Muscle layer of duodenum (tissue), 2 donors: Measurements from ENCODE around the gene OTULIN.

Experiments
- H3K27ac ChIP-seq: one replicate; pipeline ENCODE4 v1.7.0; 2013; ENCODE audit warnings: mild to moderate bottlenecking, low read length
- H3K27me3 ChIP-seq: one replicate; pipeline ENCODE4 v1.7.0; 2013; ENCODE audit warnings: low read depth, mild to moderate bottlenecking, control low read depth, low read length
- H3K36me3 ChIP-seq, 2 donors: one replicate each; pipeline ENCODE4 v1.7.0; 2013; ENCODE audit warnings: low read length in 2 of 2, control low read depth in 1 of 2, mild to moderate bottlenecking in 1 of 2; ENCODE audit not compliant: insufficient read depth in 2 of 2, control insufficient read depth in 1 of 2
- H3K4me1 ChIP-seq, 2 donors: one replicate each; pipeline ENCODE4 v1.7.0; 2013; ENCODE audit warnings: low read length in 2 of 2, mild to moderate bottlenecking in 2 of 2, control low read depth in 1 of 2, moderate library complexity in 1 of 2; ENCODE audit not compliant: insufficient read depth in 2 of 2, control insufficient read depth in 1 of 2
- H3K4me3 ChIP-seq, 2 donors: one replicate each; pipeline ENCODE4 v1.7.0; 2013; ENCODE audit warnings: low read length in 2 of 2, low read depth in 1 of 2, mild to moderate bottlenecking in 1 of 2
- H3K9me3 ChIP-seq, 2 donors: one replicate each; pipeline ENCODE4 v1.7.0; 2013; ENCODE audit warnings: low read length in 2 of 2, control low read depth in 1 of 2, mild to moderate bottlenecking in 1 of 2; ENCODE audit not compliant: control insufficient read depth in 1 of 2
- donor health status: healthy.

OTULIN gene

GRCh38 chr5:14669415-14669814 lies 4.9 kb downstream of the OTULIN start:
- H3K36me3 ChIP-seq: peaks cover 0 to 3% of the 10 kb centered on the region in 2 donors
- H3K9me3 ChIP-seq: no peaks in the 10 kb centered on the region
- H3K4me3 ChIP-seq: no peak overlapping the region
- no peak overlapping the region for H3K27ac ChIP-seq
- peaks cover 19 to 25% of the 10 kb centered on the region in 2 donors for H3K4me1 ChIP-seq
- H3K27me3 ChIP-seq: no peaks in the 10 kb centered on the region

GRCh38 chr5:14669975-14670374 lies 5.5 kb downstream of the OTULIN start:
- Histone ChIP-seq H3K36me3 (peaks cover 0 to 3% of the 10 kb centered on the region in 2 donors), H3K27me3 (no peaks in the 10 kb centered on the region), H3K4me3 (no peak overlapping the region), H3K4me1 (peaks cover 19 to 25% of the 10 kb centered on the region in 2 donors), H3K27ac (no peak overlapping the region), H3K9me3 (no peaks in the 10 kb centered on the region)

- Histone ChIP-seq H3K36me3 (peaks cover 0 to 3% of the 10 kb centered on the region in 2 donors), H3K4me1 (peaks cover 8 to 16% of the 10 kb centered on the region in 2 donors), H3K9me3 (no peaks in the 10 kb centered on the region), H3K4me3 (no peak overlapping the region), H3K27ac (no peak overlapping the region), H3K27me3 (no peaks in the 10 kb centered on the region)
Measured at GRCh38 chr5:14671414-14671813, 6.9 kb downstream of the OTULIN start.

DNA sequence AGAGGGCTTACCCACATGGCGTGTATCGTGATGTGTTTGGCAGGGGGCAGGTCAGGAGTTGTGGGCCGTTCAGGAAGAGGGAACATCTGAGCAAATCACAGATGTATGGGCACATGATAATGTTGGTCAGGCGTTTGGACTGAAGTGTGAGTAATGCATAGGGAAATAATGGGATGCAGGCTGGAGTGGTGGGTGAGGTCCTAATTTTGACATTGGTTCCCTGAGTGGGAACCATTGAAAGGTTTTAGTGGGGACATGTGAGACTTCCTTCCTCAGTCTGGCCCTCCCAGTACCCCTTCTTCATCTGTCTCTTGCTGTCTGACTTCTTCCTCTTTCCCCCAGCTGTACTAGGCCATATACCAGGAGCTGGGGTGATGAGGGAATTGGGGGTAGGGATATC lies 7.6 kb downstream of the OTULIN start:
- H3K4me3 ChIP-seq: no peak overlapping the region
- H3K27me3 ChIP-seq: no peaks in the 10 kb centered on the region
- H3K36me3 ChIP-seq: peaks cover 0 to 3% of the 10 kb centered on the region in 2 donors
- peaks cover 5 to 10% of the 10 kb centered on the region in 2 donors for H3K4me1 ChIP-seq
- no peaks in the 10 kb centered on the region for H3K9me3 ChIP-seq
- H3K27ac ChIP-seq: no peak overlapping the region

DNA sequence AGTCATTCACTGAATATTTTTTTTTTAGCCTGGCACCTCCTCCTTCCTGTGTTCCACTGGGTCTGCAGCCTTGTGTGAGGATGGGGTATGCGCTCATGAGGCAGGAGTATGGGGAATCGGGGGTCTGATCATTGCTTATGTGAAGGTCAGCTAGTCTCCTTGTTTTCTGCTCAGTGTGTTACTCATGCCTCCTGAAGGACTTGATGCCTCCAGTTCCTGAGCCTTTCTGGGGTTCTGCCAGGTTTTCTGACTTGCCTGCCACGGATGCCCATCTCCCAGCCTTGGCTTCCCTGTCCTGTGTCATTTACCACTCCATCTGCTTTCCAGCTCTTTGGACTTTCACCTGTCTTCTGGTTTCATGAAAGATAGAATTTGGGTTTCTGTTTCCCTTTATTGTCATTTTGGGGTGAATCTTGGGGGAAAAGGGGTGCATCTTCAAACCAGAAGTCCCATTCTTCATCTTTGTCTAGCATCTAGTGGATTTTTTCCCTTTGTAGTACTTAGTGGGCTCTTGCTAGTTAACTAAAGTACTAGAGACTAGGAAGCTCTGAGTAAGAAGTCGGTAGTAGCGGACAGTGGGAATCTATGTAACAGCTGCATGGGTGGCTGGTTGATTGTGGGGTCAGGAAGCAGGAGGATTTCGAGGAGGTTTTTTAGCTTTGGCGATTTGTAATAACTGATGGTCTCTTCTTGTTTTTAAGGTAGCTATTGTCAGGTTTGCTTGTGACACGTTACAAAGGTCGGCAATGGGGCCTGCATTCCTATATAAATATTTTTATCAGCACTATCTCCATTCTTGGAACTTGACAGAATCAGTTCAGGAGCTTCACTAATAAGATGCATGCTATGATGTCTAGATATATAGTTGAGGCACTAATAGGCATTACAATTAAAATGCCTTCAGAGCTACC lies 8.2 kb downstream of the OTULIN start:
- Histone ChIP-seq H3K9me3 (no peaks in the 10 kb centered on the region), H3K27ac (no peak overlapping the region), H3K36me3 (peaks cover 0 to 3% of the 10 kb centered on the region in 2 donors), H3K27me3 (no peaks in the 10 kb centered on the region), H3K4me3 (no peak overlapping the region), H3K4me1 (peaks cover 5 to 10% of the 10 kb centered on the region in 2 donors)

- Histone ChIP-seq H3K9me3 (no peaks in the 10 kb centered on the region), H3K27me3 (no peaks in the 10 kb centered on the region), H3K4me1 (peaks cover 5 to 10% of the 10 kb centered on the region in 2 donors), H3K36me3 (peaks cover 0 to 3% of the 10 kb centered on the region in 2 donors), H3K4me3 (no peak overlapping the region), H3K27ac (no peak overlapping the region)
Measured at GRCh38 chr5:14673443-14673842, 8.9 kb downstream of the OTULIN start.

GRCh38 chr5:14674983-14675854 lies 10.7 kb downstream of the OTULIN start:
- H3K36me3 ChIP-seq: peaks cover 5 to 15% of the 10 kb centered on the region in 2 donors
- no peaks in the 10 kb centered on the region for H3K27me3 ChIP-seq
- no peak overlapping the region for H3K27ac ChIP-seq
- peaks cover 5 to 10% of the 10 kb centered on the region in 2 donors for H3K4me1 ChIP-seq
- H3K9me3 ChIP-seq: no peaks in the 10 kb centered on the region
- no peak overlapping the region for H3K4me3 ChIP-seq

DNA sequence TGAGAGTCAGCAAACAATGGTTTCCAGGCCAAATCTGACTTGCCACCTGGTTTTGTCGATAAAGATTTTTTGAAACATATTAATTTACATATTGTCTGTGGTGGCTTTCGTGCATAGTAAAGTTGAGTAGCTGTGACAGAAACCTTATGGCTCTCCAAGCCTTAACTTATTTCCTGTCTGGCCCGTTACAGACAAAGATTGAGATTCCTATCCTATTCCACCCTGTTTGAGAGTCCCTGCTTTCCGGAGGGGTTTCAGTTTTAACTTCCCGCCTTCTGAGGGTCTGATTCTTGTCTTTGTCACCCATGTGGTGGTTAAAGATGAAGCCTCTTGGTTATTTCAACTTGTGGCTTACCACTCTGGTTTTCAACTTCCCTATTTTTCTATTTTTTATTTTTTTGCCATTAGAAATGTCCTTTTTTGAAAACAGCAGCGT lies 11.4 kb downstream of the OTULIN start:
- Histone ChIP-seq H3K4me3 (no peak overlapping the region), H3K9me3 (no peaks in the 10 kb centered on the region), H3K27me3 (no peaks in the 10 kb centered on the region), H3K4me1 (peaks cover 5 to 10% of the 10 kb centered on the region in 2 donors), H3K27ac (no peak overlapping the region), H3K36me3 (peaks cover 5 to 21% of the 10 kb centered on the region in 2 donors)

DNA sequence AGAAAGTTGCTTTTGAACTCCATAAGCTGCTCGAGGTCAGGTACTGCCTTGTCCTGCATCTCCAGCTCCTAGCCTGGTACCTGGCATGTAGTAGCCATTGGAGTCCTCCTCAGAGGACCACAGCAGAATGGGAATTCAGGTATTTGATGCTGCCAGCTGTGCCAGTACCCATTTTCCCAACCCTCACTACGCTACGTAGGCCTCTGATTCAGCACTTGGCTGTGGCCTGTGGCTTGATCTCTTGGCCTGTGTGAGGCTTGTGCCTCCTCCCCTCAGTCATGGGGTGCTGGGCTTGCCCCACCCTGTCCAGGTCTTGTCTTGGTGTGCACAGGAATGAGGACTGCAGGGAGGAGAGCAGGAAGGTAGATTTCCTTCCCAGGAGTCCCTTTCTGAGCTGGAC lies 11.8 kb downstream of the OTULIN start:
- Histone ChIP-seq H3K9me3 (no peaks in the 10 kb centered on the region), H3K4me3 (no peak overlapping the region), H3K27ac (no peak overlapping the region), H3K27me3 (no peaks in the 10 kb centered on the region), H3K4me1 (peaks cover 5 to 10% of the 10 kb centered on the region in 2 donors), H3K36me3 (peaks cover 9 to 23% of the 10 kb centered on the region in 2 donors)

DNA sequence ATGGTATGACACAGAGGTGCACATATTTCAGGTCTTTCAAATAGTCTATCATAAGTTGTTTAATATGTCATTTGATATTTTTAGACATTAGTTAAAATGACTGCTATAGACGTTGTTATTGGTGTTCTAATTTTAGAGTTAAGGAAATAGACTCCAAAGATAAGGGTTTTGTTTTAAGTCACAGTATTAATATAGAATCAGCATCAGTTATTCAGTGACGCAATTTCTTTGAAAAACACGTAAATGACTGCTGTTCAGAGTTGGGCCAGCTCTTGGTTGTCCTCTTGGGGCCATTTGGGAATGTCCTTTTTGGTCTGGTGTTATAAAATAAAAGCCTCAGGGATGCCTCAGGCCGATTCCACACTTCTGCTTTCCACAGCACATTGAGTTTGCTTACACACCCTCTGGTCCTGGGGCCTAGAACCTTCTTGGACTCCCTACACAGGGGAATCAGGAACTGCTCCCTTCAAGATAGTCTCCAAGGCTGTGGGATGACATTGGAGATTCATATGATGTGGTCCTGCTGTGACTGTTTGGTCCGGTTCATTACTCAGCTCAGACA lies 14.3 kb downstream of the OTULIN start:
- H3K4me1 ChIP-seq: peaks cover 0 to 8% of the 10 kb centered on the region in 2 donors
- no peaks in the 10 kb centered on the region for H3K27me3 ChIP-seq
- no peak overlapping the region for H3K27ac ChIP-seq
- no peak overlapping the region for H3K4me3 ChIP-seq
- H3K36me3 ChIP-seq: peaks cover 16 to 37% of the 10 kb centered on the region in 2 donors
- no peaks in the 10 kb centered on the region for H3K9me3 ChIP-seq

DNA sequence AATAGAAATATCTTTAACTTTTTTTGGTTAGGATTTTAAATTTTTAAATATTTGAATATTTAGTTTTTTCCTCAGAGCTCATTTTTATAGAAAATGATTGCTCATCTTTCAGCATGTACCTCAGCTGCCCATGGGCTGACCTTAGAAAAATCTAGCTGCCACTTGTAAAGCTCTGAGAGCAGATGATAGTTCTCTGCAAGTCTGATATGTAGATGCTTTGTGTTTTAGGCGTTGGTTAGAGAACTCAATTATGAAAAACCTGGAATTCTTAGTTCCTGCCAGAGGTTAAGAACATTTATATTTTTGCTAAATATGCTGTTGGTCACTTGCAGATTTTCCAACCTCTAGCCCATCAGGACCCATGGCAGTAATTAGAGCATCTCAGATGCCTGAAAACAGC lies 15.1 kb downstream of the OTULIN start:
- H3K9me3 ChIP-seq: no peaks in the 10 kb centered on the region
- H3K36me3 ChIP-seq: peaks cover 23 to 36% of the 10 kb centered on the region in 2 donors
- H3K27me3 ChIP-seq: no peaks in the 10 kb centered on the region
- H3K4me1 ChIP-seq: peaks cover 0 to 15% of the 10 kb centered on the region in 2 donors
- H3K4me3 ChIP-seq: no peak overlapping the region
- H3K27ac ChIP-seq: no peak overlapping the region
